GM21786 (cell line): ENCODE measurements around the gene S100A1.
"Not testable (repeated sequence)": the region's sequence is repeated elsewhere in the genome, so short reads cannot be mapped to it uniquely, and the experiment has no call there.

Source experiments
- ATAC-seq: cut with Tn5 transposase; IDR thresholded peaks from one replicate; pipeline ENCODE4 v1.9.1; 2021; ENCODE audit not compliant: unreplicated experiment

The S100A1 gene

GRCh38 chr1:153629971-153630370 lies 1.7 kb downstream of the S100A1 start:
- no peak for ATAC-seq

- no peak for ATAC-seq
Observed at GRCh38 chr1:153630384-153630783, 2.1 kb downstream of the S100A1 start.

GRCh38 chr1:153631047-153632022 lies 3.1 kb downstream of the S100A1 start:
- no peak for ATAC-seq

GRCh38 chr1:153633161-153633753 lies 5.0 kb downstream of the S100A1 start:
- no peak for ATAC-seq

GRCh38 chr1:153633754-153634665 lies 5.8 kb downstream of the S100A1 start, which contains the start of gene CHTOP:
TSS of gene CHTOP (plus strand) at chr1:153634066. CDS start at chr1:153636589, 2,523 bp downstream.
- ATAC-seq: peak; percentile 91

- no peak for ATAC-seq
Observed at GRCh38 chr1:153635872-153636271, 7.6 kb downstream of the S100A1 start.

- ATAC-seq: no peak
Observed at GRCh38 chr1:153636312-153636711, 8.1 kb downstream of the S100A1 start.

- ATAC-seq: no peak
Observed at GRCh38 chr1:153638261-153638660, 10.0 kb downstream of the S100A1 start.

GRCh38 chr1:153639280-153639679 lies 11.0 kb downstream of the S100A1 start:
- ATAC-seq: no peak

- ATAC-seq: not testable (repeated sequence)
Observed at GRCh38 chr1:153640213-153640612, 12.0 kb downstream of the S100A1 start.

- ATAC-seq: no peak
Observed at GRCh38 chr1:153640861-153641260, 12.6 kb downstream of the S100A1 start.

GRCh38 chr1:153642161-153642560 lies 13.9 kb downstream of the S100A1 start:
- ATAC-seq: no peak

- ATAC-seq: no peak
Observed at GRCh38 chr1:153643100-153643499, 14.9 kb downstream of the S100A1 start.

GRCh38 chr1:153643816-153644215 lies 15.6 kb downstream of the S100A1 start:
- ATAC-seq: no peak

GRCh38 chr1:153646672-153647345 lies 18.6 kb downstream of the S100A1 start:
- no peak for ATAC-seq

GRCh38 chr1:153647346-153647714 lies 19.1 kb downstream of the S100A1 start:
- ATAC-seq: no peak

GRCh38 chr1:153648000-153648643 lies 19.9 kb downstream of the S100A1 start:
- ATAC-seq: no peak

- no peak for ATAC-seq
Observed at GRCh38 chr1:153649137-153649862, 21.1 kb downstream of the S100A1 start.

- no peak for ATAC-seq
Observed at GRCh38 chr1:153649863-153650235, 21.6 kb downstream of the S100A1 start.
